ENCODE results near the gene UROC1.

UROC1 gene

GRCh38 chr3:126440709-126440995 is 76.9 kb downstream of the UROC1 start:
- no peak for DNase-seq (ENCODE audit: low read depth in 2 of 2)

- no peak for DNase-seq (ENCODE audit: low read depth in 2 of 2)
Measured at GRCh38 chr3:126439968-126440708, 77.4 kb downstream of the UROC1 start.

GRCh38 chr3:126439346-126439967 is 78.1 kb downstream of the UROC1 start:
- no peak for DNase-seq (ENCODE audit: low read depth in 2 of 2)

GRCh38 chr3:126438746-126439145 is 78.8 kb downstream of the UROC1 start:
- DNase-seq (ENCODE audit: low read depth in 2 of 2), result no peak

GRCh38 chr3:126438186-126438585 is 79.4 kb downstream of the UROC1 start:
- no peak for DNase-seq (ENCODE audit: low read depth in 2 of 2)

- no peak for DNase-seq (ENCODE audit: low read depth in 2 of 2)
Measured at GRCh38 chr3:126436826-126437717, 80.5 kb downstream of the UROC1 start.

GRCh38 chr3:126435456-126436315 is 81.9 kb downstream of the UROC1 start:
- DNase-seq (ENCODE audit: low read depth in 2 of 2), result no peak

GRCh38 chr3:126434931-126435411 is 82.6 kb downstream of the UROC1 start:
- no peak for DNase-seq (ENCODE audit: low read depth in 2 of 2)

GRCh38 chr3:126434264-126434590 is 83.3 kb downstream of the UROC1 start:
- DNase-seq (ENCODE audit: low read depth in 2 of 2), result no peak

GRCh38 chr3:126433496-126434263 is 83.9 kb downstream of the UROC1 start:
- DNase-seq (ENCODE audit: low read depth in 2 of 2), result no peak

- DNase-seq (ENCODE audit: low read depth in 2 of 2), result no peak
Measured at GRCh38 chr3:126433105-126433430, 84.5 kb downstream of the UROC1 start.

GRCh38 chr3:126432361-126433104 is 85.0 kb downstream of the UROC1 start:
- DNase-seq (ENCODE audit: low read depth in 2 of 2), result no peak
